ENCODE results near the gene BIN2.
A peak's percentile ranks its signal among the peaks of the same experiment; 100 is the strongest.
"Not testable (repeated sequence)": the region's sequence is repeated elsewhere in the genome, so short reads cannot be mapped to it uniquely, and the experiment has no call there.

The BIN2 gene

GRCh38 chr12:51307655-51308593, 16.1 kb downstream of the BIN2 start:
- DNase-seq (ENCODE audit: low spot score), result no peak

GRCh38 chr12:51306507-51306906, 17.5 kb downstream of the BIN2 start:
- no peak for DNase-seq (ENCODE audit: low spot score)

GRCh38 chr12:51300768-51301167, 23.2 kb downstream of the BIN2 start:
- DNase-seq (ENCODE audit: low spot score), result not testable (repeated sequence)

GRCh38 chr12:51295651-51296050, 28.3 kb downstream of the BIN2 start:
- no peak for DNase-seq (ENCODE audit: low spot score)

- DNase-seq (ENCODE audit: low spot score), result not testable (repeated sequence)
These were observed 29.9 kb downstream of the BIN2 start for GRCh38 chr12:51294097-51294496.

- DNase-seq (ENCODE audit: low spot score), result no peak
These were observed 30.3 kb downstream of the BIN2 start for GRCh38 chr12:51293696-51294095.

GRCh38 chr12:51291603-51292513, 32.1 kb downstream of the BIN2 start:
- not testable (repeated sequence) for DNase-seq (ENCODE audit: low spot score)

GRCh38 chr12:51285843-51286242, 38.1 kb downstream of the BIN2 start:
- no peak for DNase-seq (ENCODE audit: low spot score)

- DNase-seq (ENCODE audit: low spot score), result no peak
These were observed 42.6 kb downstream of the BIN2 start for GRCh38 chr12:51281202-51281924.

GRCh38 chr12:51275088-51275487, 48.9 kb downstream of the BIN2 start:
- no peak for DNase-seq (ENCODE audit: low spot score)

GRCh38 chr12:51272810-51273209, 51.2 kb downstream of the BIN2 start:
- not testable (repeated sequence) for DNase-seq (ENCODE audit: low spot score)

- no peak for DNase-seq (ENCODE audit: low spot score)
These were observed 52.9 kb downstream of the BIN2 start for GRCh38 chr12:51270951-51271518.

- peak; percentile 75 for DNase-seq (ENCODE audit: low spot score)
These were observed 53.7 kb downstream of the BIN2 start, which contains the start of gene SMAGP for GRCh38 chr12:51270067-51270950. TSS of gene SMAGP (minus strand) at chr12:51270415. CDS start at chr12:51269278, 1,137 bp downstream.

GRCh38 chr12:51269174-51270066, 54.6 kb downstream of the BIN2 start:
- DNase-seq (ENCODE audit: low spot score), result peak; percentile 69

- DNase-seq (ENCODE audit: low spot score), result no peak
These were observed 59.0 kb downstream of the BIN2 start for GRCh38 chr12:51265024-51265423.

- no peak for DNase-seq (ENCODE audit: low spot score)
These were observed 59.7 kb downstream of the BIN2 start for GRCh38 chr12:51264297-51264696.

GRCh38 chr12:51263341-51263740, 60.6 kb downstream of the BIN2 start:
- no peak for DNase-seq (ENCODE audit: low spot score)

- peak; percentile 67 for DNase-seq (ENCODE audit: low spot score)
These were observed 61.2 kb downstream of the BIN2 start for GRCh38 chr12:51262758-51263177.

GRCh38 chr12:51259600-51259999, 64.4 kb downstream of the BIN2 start:
- not testable (repeated sequence) for DNase-seq (ENCODE audit: low spot score)
